A549 (cell line): ENCODE data around the gene MAP3K5. TPM values are rescaled to one million over a fixed set of nuclear protein-coding genes. Genes with fewer than 3 reads are reported as not detected.

Source experiments
- ATAC-seq, 2 experiments: fragments of 200-7000 bp in 1 of 2; fragments of >200 bp in 1 of 2; cut with Nextera tagmentation in 1 of 2; cut with Tn5 transposase in 1 of 2; 3 replicates each; pipeline versions ENCODE4 v1.8.0 to v1.9.1; 2018 to 2020; ENCODE audit warnings: mild to moderate bottlenecking in 1 of 2, moderate library complexity in 1 of 2
- CTCF ChIA-PET: fragments of 300-600 bp; sonication (Branson Sonifier 250); formaldehyde crosslinking; extraction: SDS; loops from one replicate; lab custom pipeline; 2021; ENCODE audit warnings: antibody characterized with exemption, inconsistent platforms; lab: Yijun Ruan, JAX
- POLR2A ChIA-PET: fragments of 350-600 bp; formaldehyde crosslinking; extraction: SDS; loops from one replicate; lab custom pipeline; 2021; ENCODE audit warnings: antibody characterized with exemption, inconsistent platforms; lab: Yijun Ruan, JAX
- DNase-seq, 2 experiments: peaks; one replicate each; pipeline versions ENCODE4 v3.0.0 to v3.0.0-alpha.2; 2011 to 2016; ENCODE audit warnings: low read depth in 1 of 2, low spot score in 1 of 2
- FAIRE-seq: peaks from 2 replicates; lab custom pipeline; 2011; peaks lifted over from hg19 to GRCh38; lab: Jason Lieb, UNC
- H3K27ac ChIP-seq, 2 experiments: fragments of >200 bp; sonication (Bioruptor Twin); formaldehyde crosslinking; 3 replicates each; pipeline ENCODE4 v1.5.1; 2016 to 2017
- H3K4me1 ChIP-seq: fragments of >200 bp; sonication (Bioruptor Twin); formaldehyde crosslinking; 3 replicates; pipeline ENCODE4 v1.6.1; 2016
- H3K4me2 ChIP-seq: fragments of >200 bp; sonication (Bioruptor Twin); formaldehyde crosslinking; 3 replicates; pipeline ENCODE4 v1.6.1; 2016
- H3K4me3 ChIP-seq: fragments of >200 bp; sonication (Bioruptor Twin); formaldehyde crosslinking; 3 replicates; pipeline ENCODE4 v1.5.1; 2016
- H3K9me3 ChIP-seq: fragments of >200 bp; sonication (Bioruptor Twin); formaldehyde crosslinking; 3 replicates; pipeline ENCODE4 v1.6.1; 2016
- BCL3 ChIP-seq: fragments of >200 bp; sonication (Bioruptor Twin); formaldehyde crosslinking; IDR thresholded peaks from 3 replicates; pipeline ENCODE4 v1.6.1; 2016
- EHF ChIP-seq: fragments of 250-450 bp; sonication (Bioruptor Pico); IDR thresholded peaks from 2 replicates; pipeline ENCODE4 v1.5.0; 2020; ENCODE audit warnings: mild to moderate bottlenecking
- EP300 ChIP-seq, 2 experiments: fragments of >200 bp; sonication (Bioruptor Twin); formaldehyde crosslinking; IDR thresholded peaks; 2 replicates in 1 of 2; 3 replicates in 1 of 2; pipeline ENCODE4 v1.6.1; 2016 to 2017
- GATA3 ChIP-seq: IDR thresholded peaks from 2 replicates; pipeline ENCODE4 v1.6.1; 2012; ENCODE audit warnings: borderline replicate concordance
- HES2 ChIP-seq: fragments of >200 bp; sonication (Bioruptor Twin); formaldehyde crosslinking; IDR thresholded peaks from 2 replicates; pipeline ENCODE4 v1.6.1; 2016
- HMGXB4 ChIP-seq: fragments of 250-450 bp; sonication (Bioruptor Pico); IDR thresholded peaks from 2 replicates; pipeline ENCODE4 v1.5.0; 2021; ENCODE audit warnings: mild to moderate bottlenecking, moderate library complexity, borderline replicate concordance
- JUN ChIP-seq, 2 experiments: fragments of >200 bp; sonication (Bioruptor Twin); formaldehyde crosslinking; IDR thresholded peaks; 2 replicates in 1 of 2; 3 replicates in 1 of 2; pipeline ENCODE4 v1.6.1; 2016 to 2017
- JUNB ChIP-seq: fragments of >200 bp; sonication (Bioruptor Twin); formaldehyde crosslinking; IDR thresholded peaks from 2 replicates; pipeline ENCODE4 v1.6.1; 2016
- KDM5A ChIP-seq: fragments of 200-600 bp; sonication (generic); IDR thresholded peaks from 2 replicates; pipeline ENCODE4 v1.6.1; 2016; ENCODE audit warnings: antibody characterized with exemption, mild to moderate bottlenecking
- MAX ChIP-seq: IDR thresholded peaks from 2 replicates; pipeline ENCODE4 v1.6.1; 2012
- NFE2L2 ChIP-seq: fragments of 150-350 bp; conservative IDR thresholded peaks from 2 replicates; pipeline ENCODE4 v1.6.1; 2014; ENCODE audit warnings: low read length
- POLR2A ChIP-seq: IDR thresholded peaks from 2 replicates; pipeline ENCODE4 v1.6.1; 2012; ENCODE audit warnings: mild to moderate bottlenecking, low read length
- RAD21 ChIP-seq, 2 experiments: fragments of >200 bp in 1 of 2; sonication (Bioruptor Twin) in 1 of 2; formaldehyde crosslinking in 1 of 2; IDR thresholded peaks in 1 of 2; conservative IDR thresholded peaks in 1 of 2; 2 replicates in 1 of 2; 3 replicates in 1 of 2; pipeline ENCODE4 v1.6.1; 2012 to 2018; ENCODE audit warnings: inconsistent platforms in 1 of 2
- WGBS: methylation state at CpG from one replicate; pipeline ENCODE4 v1.1.6; 2017; ENCODE audit errors: missing lambda C conversion rate; 5-methylcytosine and 5-hydroxymethylcytosine counted together
- polyA plus RNA-seq, 4 experiments: library from polyadenylated mRNA; depleted of rRNA in 3 of 4; stranded (reverse); fragments of >200 nt; fragmentation: RNase III in 1 of 4; extraction: RNeasy Plus Mini Kit Qiagen cat#74134 plus additional on column Dnase treatment in 1 of 4; gene quantifications; 2 replicates in 3 of 4; 3 replicates in 1 of 4; pipeline ENCODE4 v1.2.3, GENCODE V29; 2011 to 2017

The MAP3K5 gene
- polyA plus RNA-seq, 2 of the 4 experiments (the other 2 are of a cell fraction) = 2.1 to 4.1 TPM

- DNase-seq (peak in 1 of 2 experiments; percentile 64), FAIRE-seq (no peak), ATAC-seq (peak; percentile 67 to 75; a peak in 5 of 6 replicates)
- peak overlapping the region; percentile 37 for H3K4me3 ChIP-seq
- WGBS = under 1% methylated on average over 8 of the region's 8 CpGs
- peaks cover 92% of the 10 kb centered on the region for H3K4me1 ChIP-seq
- POLR2A ChIA-PET = interaction anchor here (1.1 to 1.7 kb wide), 2 partner anchors 22 to 122 kb away, joined by 4 to 7 read pairs; no protein-coding TSS in a partner anchor
- H3K27ac ChIP-seq = peak overlapping the region; percentile 91 to 97
- peak overlapping the region; percentile 81 for H3K4me2 ChIP-seq
- no peaks in the 10 kb centered on the region for H3K9me3 ChIP-seq
- CTCF ChIA-PET = interaction anchor here (0.8 to 5.7 kb wide), 15 partner anchors 8 to 168 kb away, joined by 3 to 36 read pairs (median 3); partner anchors contain the start of gene MAP7
- TF ChIP-seq HMGXB4 (CRISPR knock-in tag) (no peak), BCL3 (0 out of 3 replicates have a peak, but pooled peaks have one; percentile 21), JUN (IDR thresholded peaks at IDR 0.05) (peak; percentile 1 to 35; a peak in 2 of 5 replicates), MAX (peak; percentile 51; the same call in 1 of the 2 replicates), EP300 (IDR thresholded peaks at IDR 0.05) (no peak), RAD21 (conservative IDR thresholded peaks at IDR 0.05 in 1 of 2, IDR thresholded peaks at IDR 0.05 in 1 of 2) (peak in 1 of 2 experiments; percentile 26; a peak in 3 of 5 replicates), POLR2A (0 out of 2 replicates have a peak, but pooled peaks have one; percentile 14), NFE2L2 (no peak)
Measured at GRCh38 chr6:136525586-136526195, 266.6 kb downstream of the MAP3K5 start.

GRCh38 chr6:136524936-136525413 lies 267.3 kb downstream of the MAP3K5 start:
- Histone ChIP-seq H3K4me3 (peak overlapping the region; percentile 37), H3K4me2 (peak overlapping the region; percentile 81), H3K9me3 (no peaks in the 10 kb centered on the region), H3K4me1 (peaks cover 92% of the 10 kb centered on the region), H3K27ac (peak overlapping the region; percentile 91 to 97)
- ChIA-PET POLR2A (interaction anchor here (1.1 to 1.7 kb wide), 2 partner anchors 22 to 121 kb away, joined by 4 to 7 read pairs; no protein-coding TSS in a partner anchor), CTCF (interaction anchor here (0.6 to 5.7 kb wide), 7 partner anchors 12 to 123 kb away, joined by 3 to 36 read pairs (median 6); partner anchors contain the start of gene MAP7)
- ATAC-seq (peak; percentile 35 to 42; a peak in 4 of 6 replicates), FAIRE-seq (no peak), DNase-seq (peak in 1 of 2 experiments; percentile 54)
- 3% methylated on average over 2 of the region's 2 CpGs for WGBS
- TF ChIP-seq EHF (CRISPR knock-in tag) = no peak
- TF ChIP-seq KDM5A = no peak
- TF ChIP-seq BCL3 = 0 out of 3 replicates have a peak, but pooled peaks have one; percentile 7
- 0 out of 2 replicates have a peak, but pooled peaks have one; percentile 1 for TF ChIP-seq MAX

- no peaks in the 10 kb centered on the region for H3K9me3 ChIP-seq
- POLR2A ChIA-PET = no interaction called here
- ATAC-seq (no peak), FAIRE-seq (no peak)
- 2% methylated on average over 2 of the region's 2 CpGs for WGBS
- H3K4me3 ChIP-seq = peak overlapping the region; percentile 37
- 0 out of 2 replicates have a peak, but pooled peaks have one; percentile 16 for TF ChIP-seq MAX
- peak; percentile 24; the same call in 1 of the 2 replicates for TF ChIP-seq GATA3
- no peak for TF ChIP-seq HES2
- TF ChIP-seq JUNB = peak; percentile 34; the same call in 1 of the 2 replicates
- TF ChIP-seq, all 56 proteins: peak for 3
- Histone ChIP-seq H3K4me2 (peak overlapping the region; percentile 81), H3K4me1 (peaks cover 92% of the 10 kb centered on the region), H3K27ac (peak overlapping the region; percentile 91 to 97)
- CTCF ChIA-PET = interaction anchor here (0.6 to 4.2 kb wide), 5 partner anchors 12 to 80 kb away, joined by 3 to 26 read pairs (median 6); partner anchors contain the start of gene MAP7
- DNase-seq = peak in 1 of 2 experiments; percentile 50
Measured at GRCh38 chr6:136524339-136524935, 267.8 kb downstream of the MAP3K5 start.
